H1 (cell line): Measurements from ENCODE around the gene MANEAL. TPM values are rescaled to one million over a fixed set of nuclear protein-coding genes. Genes with fewer than 3 reads are reported as not detected.
A peak's percentile ranks its signal among the peaks of the same experiment; 100 is the strongest.

Experiments
- CTCF ChIA-PET: fragments of 300-600 bp; sonication (Branson Sonifier 250); formaldehyde crosslinking; loops from one replicate; lab custom pipeline; 2021; ENCODE audit not compliant: partially characterized antibody; lab: Charles Lee
- POLR2A ChIA-PET: fragments of 300-600 bp; sonication (Branson Sonifier 250); formaldehyde crosslinking; loops from one replicate; lab custom pipeline; 2021; ENCODE audit warnings: inconsistent platforms; ENCODE audit not compliant: partially characterized antibody; lab: Charles Lee
- DNase-seq, 2 experiments: peaks; one replicate each; pipeline versions ENCODE4 v3.0.0 to v3.0.0-alpha.2; 2010 to 2022; ENCODE audit warnings: low spot score in 2 of 2, low read depth in 1 of 2, mixed read lengths in 1 of 2
- FAIRE-seq: peaks from 2 replicates; lab custom pipeline; 2011; peaks lifted over from hg19 to GRCh38; lab: Jason Lieb, UNC
- H2AFZ ChIP-seq: 2 replicates; pipeline ENCODE4 v1.8.1; 2012; ENCODE audit warnings: low read length, inconsistent platforms
- H2AK5ac ChIP-seq: 2 replicates; pipeline ENCODE4 v1.6.1; 2013; ENCODE audit warnings: low read depth, low read length
- H2BK120ac ChIP-seq: replicated peaks from 2 replicates; pipeline ENCODE3; 2013; ENCODE audit warnings: low read depth, low read length, inconsistent platforms
- H2BK12ac ChIP-seq: 2 replicates; pipeline ENCODE4 v1.6.1; 2013; ENCODE audit warnings: low read depth, low read length
- H2BK15ac ChIP-seq: 2 replicates; pipeline ENCODE4 v1.6.1; 2013; ENCODE audit warnings: low read length
- H2BK20ac ChIP-seq: 2 replicates; pipeline ENCODE4 v1.6.1; 2013; ENCODE audit warnings: low read length
- H2BK5ac ChIP-seq: 2 replicates; pipeline ENCODE4 v1.6.1; 2013; ENCODE audit warnings: low read depth, low read length
- H3K14ac ChIP-seq: 2 replicates; pipeline ENCODE4 v1.6.1; 2013; ENCODE audit warnings: inconsistent platforms; ENCODE audit not compliant: insufficient read length
- H3K18ac ChIP-seq: 2 replicates; pipeline ENCODE4 v1.6.1; 2013; ENCODE audit warnings: low read length; ENCODE audit errors: extremely low read depth
- H3K23ac ChIP-seq: 2 replicates; pipeline ENCODE4 v1.6.1; 2013; ENCODE audit warnings: inconsistent platforms; ENCODE audit not compliant: insufficient read length
- H3K23me2 ChIP-seq: 2 replicates; pipeline ENCODE4 v1.6.1; 2013; ENCODE audit warnings: low read depth, low read length
- H3K27ac ChIP-seq: 2 replicates; pipeline ENCODE4 v1.6.1; 2011; ENCODE audit warnings: low read depth, low read length, inconsistent platforms
- H3K27me3 ChIP-seq, 4 experiments: replicated peaks in 1 of 4; 1 replicate in 1 of 4; 2 replicates in 3 of 4; pipeline versions ENCODE4 v1.6.1 to v1.8.1; 2011 to 2013; ENCODE audit warnings: low read length in 3 of 4, mild to moderate bottlenecking in 3 of 4, inconsistent platforms in 2 of 4, mixed read lengths in 2 of 4, moderate library complexity in 1 of 4; ENCODE audit not compliant: control insufficient read depth in 3 of 4, insufficient read depth in 3 of 4; ENCODE audit errors: extremely low read depth in 1 of 4
- H3K36me3 ChIP-seq, 4 experiments: 2 replicates each; pipeline versions ENCODE4 v1.6.1 to v1.8.1; 2011 to 2013; ENCODE audit warnings: mild to moderate bottlenecking in 4 of 4, low read length in 3 of 4, moderate library complexity in 2 of 4, control low read depth in 1 of 4, inconsistent platforms in 1 of 4; ENCODE audit not compliant: insufficient read depth in 4 of 4, control insufficient read depth in 2 of 4
- H3K4ac ChIP-seq: replicated peaks from 2 replicates; pipeline ENCODE3; 2013; ENCODE audit warnings: low read length, low read depth, mixed read lengths, inconsistent platforms; ENCODE audit not compliant: insufficient read length
- H3K4me1 ChIP-seq, 4 experiments: replicated peaks in 1 of 4; 1 replicate in 1 of 4; 2 replicates in 3 of 4; pipeline versions ENCODE4 v1.6.1 to v1.8.1; 2011 to 2013; ENCODE audit warnings: low read length in 3 of 4, inconsistent platforms in 2 of 4, mixed read lengths in 1 of 4; ENCODE audit not compliant: insufficient read depth in 4 of 4, control insufficient read depth in 3 of 4
- H3K4me2 ChIP-seq, 2 experiments: 2 replicates each; pipeline versions ENCODE4 v1.6.1 to v1.8.1; 2011 to 2013; ENCODE audit warnings: low read depth in 2 of 2, low read length in 2 of 2, control low read depth in 1 of 2, inconsistent platforms in 1 of 2, mild to moderate bottlenecking in 1 of 2; ENCODE audit not compliant: insufficient read depth in 1 of 2
- H3K4me3 ChIP-seq, 4 experiments: fragments of 200-600, 300-600 bp in 1 of 4; sonication (generic), shearing (Covaris generic), sonication (Bioruptor Twin) in 1 of 4; 2 replicates each; pipeline versions ENCODE4 v1.5.1 to v1.8.1; 2011 to 2016; ENCODE audit warnings: low read length in 4 of 4, low read depth in 3 of 4, control low read depth in 2 of 4, inconsistent platforms in 2 of 4, mild to moderate bottlenecking in 2 of 4, mixed read lengths in 1 of 4, moderate library complexity in 1 of 4; ENCODE audit not compliant: insufficient read depth in 2 of 4; ENCODE audit errors: extremely low read depth in 1 of 4
- H3K56ac ChIP-seq: replicated peaks from 2 replicates; pipeline ENCODE3; 2013; ENCODE audit warnings: low read depth, mild to moderate bottlenecking, mixed read lengths, low read length, inconsistent platforms; ENCODE audit not compliant: insufficient read length
- H3K79me1 ChIP-seq: 2 replicates; pipeline ENCODE4 v1.6.1; 2013; ENCODE audit warnings: low read depth, low read length, control low read depth
- H3K79me2 ChIP-seq, 2 experiments: 2 replicates each; pipeline versions ENCODE4 v1.6.1 to v1.8.1; 2012 to 2013; ENCODE audit warnings: low read length in 2 of 2, mild to moderate bottlenecking in 2 of 2, inconsistent platforms in 1 of 2; ENCODE audit not compliant: insufficient read depth in 2 of 2, control insufficient read depth in 1 of 2
- H3K9ac ChIP-seq, 4 experiments: replicated peaks in 1 of 4; 1 replicate in 1 of 4; 2 replicates in 3 of 4; pipeline versions ENCODE4 v1.6.1 to v1.8.1; 2011 to 2013; ENCODE audit warnings: low read depth in 3 of 4, low read length in 3 of 4, control low read depth in 2 of 4, mild to moderate bottlenecking in 2 of 4, moderate library complexity in 2 of 4, inconsistent platforms in 1 of 4; ENCODE audit errors: extremely low read depth in 1 of 4
- H3K9me3 ChIP-seq, 2 experiments: 2 replicates each; pipeline versions ENCODE4 v1.6.1 to v1.8.1; 2012 to 2013; ENCODE audit warnings: mild to moderate bottlenecking in 2 of 2, moderate library complexity in 2 of 2, control low read depth in 1 of 2, inconsistent platforms in 1 of 2, low read depth in 1 of 2, low read length in 1 of 2, mixed read lengths in 1 of 2; ENCODE audit not compliant: insufficient read depth in 2 of 2
- H4K20me1 ChIP-seq, 2 experiments: replicated peaks in 1 of 2; 2 replicates each; pipeline versions ENCODE3 to v1.8.1; 2011 to 2013; ENCODE audit warnings: inconsistent platforms in 2 of 2, low read length in 2 of 2, mild to moderate bottlenecking in 1 of 2; ENCODE audit not compliant: insufficient read depth in 2 of 2, control insufficient read depth in 1 of 2
- H4K5ac ChIP-seq: 2 replicates; pipeline ENCODE4 v1.6.1; 2013; ENCODE audit warnings: low read length, low read depth, mixed read lengths, inconsistent platforms; ENCODE audit not compliant: insufficient read length
- H4K8ac ChIP-seq: 2 replicates; pipeline ENCODE4 v1.8.0; 2013; ENCODE audit warnings: mild to moderate bottlenecking, moderate library complexity, low read length, inconsistent platforms; ENCODE audit not compliant: insufficient read depth; ENCODE audit errors: extremely low read depth
- H4K91ac ChIP-seq: replicated peaks from 2 replicates; pipeline ENCODE3; 2013; ENCODE audit warnings: low read length, mixed read lengths, inconsistent platforms; ENCODE audit not compliant: insufficient read length
- BACH1 ChIP-seq: IDR thresholded peaks from 2 replicates; pipeline ENCODE4 v1.6.1; 2012; ENCODE audit warnings: low read length, improper control_type of control experiment
- CREB1 ChIP-seq: IDR thresholded peaks from 2 replicates; pipeline ENCODE4 v1.6.1; 2012; ENCODE audit warnings: inconsistent platforms
- EP300 ChIP-seq, 2 experiments: IDR thresholded peaks; 1 replicate in 1 of 2; 2 replicates in 1 of 2; pipeline ENCODE4 v1.6.1; 2011 to 2012; ENCODE audit warnings: low read depth in 2 of 2, low read length in 2 of 2, mild to moderate bottlenecking in 2 of 2, borderline replicate concordance in 1 of 2, inconsistent platforms in 1 of 2, moderate library complexity in 1 of 2
- GABPA ChIP-seq: IDR thresholded peaks from 2 replicates; pipeline ENCODE4 v1.6.1; 2011; ENCODE audit warnings: mild to moderate bottlenecking, low read length, moderate library complexity, borderline replicate concordance; ENCODE audit not compliant: insufficient read depth
- POLR2A ChIP-seq, 2 experiments: IDR thresholded peaks; 1 replicate in 1 of 2; 2 replicates in 1 of 2; pipeline ENCODE4 v1.6.1; 2011; ENCODE audit warnings: low read depth in 2 of 2, low read length in 2 of 2, mild to moderate bottlenecking in 2 of 2; ENCODE audit errors: control extremely low read depth in 1 of 2
- RNF2 ChIP-seq: fragments of 200-900, 300-1000 bp; sonication (generic); IDR thresholded peaks from 2 replicates; pipeline ENCODE4 v1.7.1; 2016; ENCODE audit warnings: borderline replicate concordance, low read depth, mild to moderate bottlenecking, antibody characterized with exemption, low read length; ENCODE audit not compliant: poor library complexity, severe bottlenecking; ENCODE audit errors: missing control alignments
- SIN3A ChIP-seq, 2 experiments: IDR thresholded peaks in 1 of 2; conservative IDR thresholded peaks in 1 of 2; 2 replicates each; pipeline ENCODE4 v1.6.1; 2011 to 2012; ENCODE audit warnings: low read length in 2 of 2, improper control_type of control experiment in 1 of 2, low read depth in 1 of 2, mild to moderate bottlenecking in 1 of 2
- SP2 ChIP-seq: IDR thresholded peaks from 2 replicates; pipeline ENCODE4 v1.6.1; 2012; ENCODE audit warnings: mild to moderate bottlenecking, low read length, inconsistent platforms
- ZNF274 ChIP-seq: IDR thresholded peaks from 2 replicates; pipeline ENCODE4 v1.7.0; 2012; ENCODE audit warnings: low read length, borderline replicate concordance; ENCODE audit errors: extremely low read depth
- WGBS, 2 experiments: shearing (Covaris generic) in 1 of 2; methylation state at CpG; one replicate each; pipeline versions ENCODE4 v1.1.6 to v1.1.7; 2013 to 2015; ENCODE audit warnings: low lambda C conversion rate in 2 of 2, mixed read lengths in 2 of 2, inconsistent platforms in 1 of 2, low coverage in 1 of 2, missing lambda C conversion rate in 1 of 2; ENCODE audit not compliant: insufficient replicate concordance in 2 of 2, insufficient coverage in 1 of 2, insufficient read length in 1 of 2; ENCODE audit errors: extremely low coverage in 1 of 2, missing lambda C conversion rate in 1 of 2; 5-methylcytosine and 5-hydroxymethylcytosine counted together
- polyA plus RNA-seq, 7 experiments: library from polyadenylated mRNA; depleted of rRNA in 3 of 7; stranded (reverse) in 5 of 7; unstranded in 2 of 7; fragments of >200 nt in 5 of 7; fragments of 200-250 nt in 2 of 7; gene quantifications; 1 replicate in 5 of 7; 2 replicates in 1 of 7; 4 replicates in 1 of 7; pipeline versions ENCODE4 v1.2.1 to v1.2.3, GENCODE V29; 2011 to 2013; ENCODE audit warnings: missing spikeins in 2 of 7, mixed read lengths in 2 of 7
- total RNA-seq: library from RNA; stranded (reverse); fragmentation: NEBNext Ultra II Directional; extraction: Animal tissue kit (Norgen Biotek cat#: 25700); gene quantifications from 2 replicates; pipeline ENCODE4 v1.2.1, GENCODE V29; 2021
- TF ChIP-seq, protein P1 (sequence below): IDR thresholded peaks from 2 replicates; pipeline ENCODE4 v1.6.1; 2012; ENCODE audit warnings: inconsistent platforms

MANEAL gene
- total and polyA plus RNA-seq, 2 of the 8 experiments (the other 6 are each of a cell fraction or from before 2014, with no cell fraction given): 4.8 to 7.2 TPM

DNA sequence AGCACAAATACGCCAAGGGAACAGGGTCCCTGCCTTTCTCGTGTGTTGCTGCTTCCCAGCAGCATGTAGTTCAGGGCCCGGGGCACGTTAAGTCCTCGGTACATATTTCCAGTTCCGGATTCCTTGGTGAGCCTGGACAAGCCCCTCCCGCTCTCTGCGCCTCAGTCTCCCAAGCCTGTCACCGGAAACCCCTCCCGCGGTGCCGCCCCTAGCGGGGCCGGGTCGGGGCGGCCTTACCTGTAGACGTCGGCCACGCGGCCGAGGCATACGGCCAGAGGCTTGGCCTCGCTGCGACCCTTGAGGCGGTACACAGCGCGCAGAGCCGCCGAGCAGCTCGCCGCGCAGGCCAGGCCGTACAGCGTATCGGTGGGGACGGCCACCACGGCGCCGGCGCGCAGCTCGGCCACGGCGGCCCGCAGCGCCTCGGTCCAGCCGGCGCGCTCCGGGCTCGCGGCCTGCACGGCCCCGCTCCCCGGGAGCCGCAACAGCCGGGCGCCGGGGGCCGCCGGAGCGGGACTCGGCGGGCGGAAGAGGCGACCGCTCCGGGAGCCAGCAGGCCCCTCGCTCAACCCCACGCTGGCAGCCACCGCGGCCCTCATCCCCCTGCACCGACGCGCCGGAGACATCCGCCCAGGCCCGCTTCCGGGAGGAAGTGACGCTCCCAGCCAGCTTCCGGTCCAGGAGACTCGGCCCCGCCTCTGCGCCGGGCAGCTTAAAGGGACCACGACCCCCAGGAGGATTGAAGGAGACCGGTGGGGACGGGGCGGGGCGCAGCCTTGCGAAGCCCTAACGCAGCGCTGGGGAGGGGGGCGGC, 14.1 kb downstream of the MANEAL start, which contains the start of the genes C1orf122 and YRDC:
TSS of gene C1orf122 (plus strand) at position 236 of the 814 bp plus-strand sequence. CDS start 615 bp downstream, outside the sequence.
TSS of gene YRDC (minus strand) at position 654 of the 814 bp plus-strand sequence. CDS start at position 626, 28 bp downstream.
- H3K9ac ChIP-seq: peak within 1 kb of the TSS; percentile 87 to 100 (median 89)
- ChIA-PET POLR2A (interaction anchor here (0.6 to 3.5 kb wide), 29 partner anchors 9 to 263 kb away, joined by 3 to 26 read pairs (median 4); partner anchors contain the start of genes CDCA8, EPHA10, INPP5B and MANEAL), CTCF (interaction anchor here (1.3 kb wide), 1 partner anchor 113 kb away, joined by 5 read pairs; no protein-coding TSS in a partner anchor)
- 0 out of 2 replicates have a peak within 1 kb of the TSS, but pooled peaks have one; percentile 66 for H2BK5ac ChIP-seq
- H3K36me3 ChIP-seq: peaks cover 23 to 44% (median 32%) of the 10 kb centered on the region in 4 experiments
- no peak within 1 kb of the TSS for H3K23ac ChIP-seq
- no peak within 1 kb of the TSS for H2BK20ac ChIP-seq
- DNase-seq: peak; percentile 76 to 93
- H3K56ac ChIP-seq: no peak within 1 kb of the TSS
- WGBS, 2 experiments: 2% methylated on average over 48 of the region's 95 CpGs; no CpG with 5 or more reads in 1 of the 2 experiments
- peaks cover 5% of the 10 kb centered on the region; the same call in 1 of the 2 replicates for H3K23me2 ChIP-seq
- H3K14ac ChIP-seq: no peak within 1 kb of the TSS
- H3K4me3 ChIP-seq: peak within 1 kb of the TSS; percentile 81 to 97 (median 92)
- H4K5ac ChIP-seq: no peak within 1 kb of the TSS
- no peak within 1 kb of the TSS; the same call in 1 of the 2 replicates for H2AK5ac ChIP-seq
- no peaks in the 10 kb centered on the region for H3K9me3 ChIP-seq
- peak within 1 kb of the TSS; percentile 83 for H4K91ac ChIP-seq
- H3K79me1 ChIP-seq: peaks cover 8% of the 10 kb centered on the region
- no peak for FAIRE-seq
- peaks cover 8 to 15% of the 10 kb centered on the region in 2 experiments for H3K79me2 ChIP-seq
- peak within 1 kb of the TSS; percentile 87; the same call in 1 of the 2 replicates for H3K27ac ChIP-seq
- no peak within 1 kb of the TSS for H2BK12ac ChIP-seq
- peaks cover 0 to 18% of the 10 kb centered on the region in 2 experiments for H4K20me1 ChIP-seq
- H3K4me2 ChIP-seq: peak within 1 kb of the TSS; percentile 80 to 93
- H3K4me1 ChIP-seq: peaks cover 4 to 14% (median 10%) of the 10 kb centered on the region in 4 experiments; a peak in 6 of 7 replicates
- H3K18ac ChIP-seq: no peak within 1 kb of the TSS; the same call in 1 of the 2 replicates
- H3K4ac ChIP-seq: peak within 1 kb of the TSS; percentile 97
- H2AFZ ChIP-seq: no peak within 1 kb of the TSS
- no peak within 1 kb of the TSS for H2BK120ac ChIP-seq
- H4K8ac ChIP-seq: peak within 1 kb of the TSS; percentile 83
- H2BK15ac ChIP-seq: no peak within 1 kb of the TSS
- no peaks in the 10 kb centered on the region for H3K27me3 ChIP-seq
- TF ChIP-seq EP300 (IDR thresholded peaks at IDR 0.05; ENCODE audit: borderline replicate concordance in 1 of 2, low read depth in 2 of 2, low read length in 2 of 2) (no peak), SP2 (no peak), ZNF274 (no peak), BACH1 (no peak), GABPA (peak; percentile 92), SIN3A (conservative IDR thresholded peaks at IDR 0.05 in 1 of 2, IDR thresholded peaks at IDR 0.05 in 1 of 2; ENCODE audit: low read depth in 1 of 2, low read length in 2 of 2) (peak; percentile 69 to 77; a peak in 1 of 4 replicates), CREB1 (peak; percentile 84), POLR2A (IDR thresholded peaks at IDR 0.05; ENCODE audit: control extremely low read depth in 1 of 2, low read depth in 2 of 2, low read length in 2 of 2) (peak; percentile 93), RNF2 (no peak)
- TF ChIP-seq, protein P1, sequence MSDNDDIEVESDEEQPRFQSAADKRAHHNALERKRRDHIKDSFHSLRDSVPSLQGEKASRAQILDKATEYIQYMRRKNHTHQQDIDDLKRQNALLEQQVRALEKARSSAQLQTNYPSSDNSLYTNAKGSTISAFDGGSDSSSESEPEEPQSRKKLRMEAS: peak; percentile 74
